Hair follicular keratinocyte (primary cell): ENCODE results near the gene DUOXA1. TPM values are rescaled to one million over a fixed set of nuclear protein-coding genes. Genes with fewer than 3 reads are reported as not detected.

Experiments used
- total RNA-seq: library from RNA; depleted of rRNA; stranded (reverse); fragments of >200 nt; gene quantifications from 2 replicates; pipeline ENCODE4 v1.2.3, GENCODE V29; 2015

DUOXA1 gene, protein sequence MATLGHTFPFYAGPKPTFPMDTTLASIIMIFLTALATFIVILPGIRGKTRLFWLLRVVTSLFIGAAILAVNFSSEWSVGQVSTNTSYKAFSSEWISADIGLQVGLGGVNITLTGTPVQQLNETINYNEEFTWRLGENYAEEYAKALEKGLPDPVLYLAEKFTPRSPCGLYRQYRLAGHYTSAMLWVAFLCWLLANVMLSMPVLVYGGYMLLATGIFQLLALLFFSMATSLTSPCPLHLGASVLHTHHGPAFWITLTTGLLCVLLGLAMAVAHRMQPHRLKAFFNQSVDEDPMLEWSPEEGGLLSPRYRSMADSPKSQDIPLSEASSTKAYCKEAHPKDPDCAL
- total RNA-seq = 16.4 and 30.6 TPM in 2 replicates

DNA sequence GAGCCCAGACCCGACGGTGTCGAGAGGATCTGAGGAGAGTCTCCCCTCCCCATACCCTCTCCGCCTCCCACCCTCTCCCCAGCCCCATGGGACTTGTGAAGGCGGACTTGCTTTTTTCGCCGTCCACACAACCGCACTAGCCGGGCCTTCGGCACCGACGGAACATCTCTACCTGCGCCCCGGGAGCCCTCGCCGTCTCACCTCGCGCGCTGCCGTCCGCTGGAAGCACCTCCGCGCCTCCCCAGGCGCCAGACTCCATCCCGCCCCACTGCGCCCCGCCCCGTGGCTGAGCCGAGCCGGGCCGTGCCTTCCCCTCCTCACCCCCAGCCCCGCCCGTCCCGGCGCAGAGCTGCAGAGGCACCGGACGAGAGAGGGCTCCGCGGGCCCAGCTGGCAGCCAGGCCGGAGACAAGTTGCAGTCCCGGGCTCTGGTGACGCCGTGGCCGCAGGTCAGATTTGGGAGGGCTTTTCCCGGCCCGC, at the start of gene DUOXA1, which contains the start of gene DUOX1:
DUOXA1 (minus strand) TSS at position 229 of the 479 bp plus-strand sequence. CDS start 6,865 bp downstream, outside the sequence.
DUOX1 (plus strand) TSS at position 344 of the 479 bp plus-strand sequence. CDS start 1,973 bp downstream, outside the sequence.

DNA sequence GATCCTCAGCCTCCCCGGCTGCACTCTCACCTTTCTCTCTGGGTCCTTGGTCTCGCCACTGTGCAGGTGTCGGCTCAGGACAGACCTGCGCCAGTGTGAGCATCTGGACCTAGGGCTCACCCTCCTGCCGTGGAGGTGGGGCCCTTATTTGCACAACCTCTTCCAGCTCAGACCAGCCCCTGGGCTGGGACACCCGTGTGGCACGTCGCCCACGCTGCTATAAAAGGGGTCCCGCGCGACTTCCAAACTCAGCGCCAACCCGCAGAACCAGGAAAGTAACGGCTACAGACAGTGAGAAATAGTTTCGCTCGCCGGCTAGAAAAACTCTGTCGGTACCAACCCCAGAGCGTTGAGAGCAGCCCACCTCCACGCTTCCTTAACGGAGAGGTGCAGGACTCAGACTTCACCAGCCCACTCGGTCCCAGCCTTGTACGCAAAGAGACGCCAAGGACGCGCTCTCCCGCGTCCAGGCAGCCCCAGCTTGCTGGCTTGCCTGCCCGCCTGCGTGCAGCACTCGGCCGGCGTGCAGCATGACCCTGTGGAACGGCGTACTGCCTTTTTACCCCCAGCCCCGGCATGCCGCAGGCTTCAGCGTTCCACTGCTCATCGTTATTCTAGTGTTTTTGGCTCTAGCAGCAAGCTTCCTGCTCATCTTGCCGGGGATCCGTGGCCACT, 15.5 kb downstream of the DUOXA1 start, which contains the start of the genes DUOX2 and DUOXA2:
DUOX2 (minus strand) TSS at position 97 of the 675 bp plus-strand sequence. CDS start 761 bp downstream, outside the sequence.
DUOXA2 (plus strand) TSS at position 251 of the 675 bp plus-strand sequence; CDS start at position 531, 280 bp downstream.

Other genes with a start within 250 kb of the DUOXA1 start
- not detected in 2 replicates for gene TERB2, start 173.2 kb downstream of the DUOXA1 start, total RNA-seq
- gene SORD, start 106.7 kb downstream of the DUOXA1 start, total RNA-seq = 33.2 and 54.3 TPM in 2 replicates
- gene DUOX2, start 15.7 kb downstream of the DUOXA1 start, total RNA-seq = 0.39 TPM in 1 of 2 replicates, not detected in the other
- gene DUOXA2, start 15.6 kb downstream of the DUOXA1 start, total RNA-seq = not detected in 2 replicates
- gene DUOX1, start 115 bp upstream of the DUOXA1 start, total RNA-seq = 14.2 and 22.7 TPM in 2 replicates
- 0.38 and 0.78 TPM in 2 replicates for gene SHF, start 58.1 kb upstream of the DUOXA1 start, total RNA-seq
- not detected in 2 replicates for gene SLC28A2, start 122.4 kb upstream of the DUOXA1 start, total RNA-seq
- 0.61 TPM in 1 of 2 replicates, not detected in the other for gene GATM, start 248.7 kb upstream of the DUOXA1 start, total RNA-seq